Motor neuron (in vitro differentiated cells): ENCODE measurements around the gene C11orf68. TPM values are rescaled to one million over a fixed set of nuclear protein-coding genes. Genes with fewer than 3 reads are reported as not detected.

Experiments
- ATAC-seq, 8 experiments: fragments of 200-7000 bp; cut with Tn5 transposase; replicated peaks in 6 of 8; 2 replicates each; pipeline ENCODE4 v1.8.0; 2021; ENCODE audit warnings: mild to moderate bottlenecking in 8 of 8, moderate library complexity in 8 of 8
- H3K27ac ChIP-seq, 2 donors: fragments of 250-450 bp; sonication (Bioruptor Pico); 2 replicates each; pipeline ENCODE4 v1.9.0; 2021; ENCODE audit warnings: antibody characterized with exemption in 2 of 2, mild to moderate bottlenecking in 2 of 2, moderate library complexity in 1 of 2
- H3K4me1 ChIP-seq, 2 donors: fragments of 250-450 bp; sonication (Bioruptor Pico); replicated peaks in 1 of 2; 2 replicates each; pipeline ENCODE4 v1.6.1; 2021; ENCODE audit warnings: antibody characterized with exemption in 2 of 2, mild to moderate bottlenecking in 2 of 2, moderate library complexity in 1 of 2
- H3K4me3 ChIP-seq, 5 donors: fragments of 250-450 bp; sonication (Bioruptor Pico); 2 replicates each; pipeline ENCODE4 v1.9.0; 2021; ENCODE audit warnings: antibody characterized with exemption in 5 of 5, mild to moderate bottlenecking in 5 of 5, moderate library complexity in 4 of 5
- WGBS, 10 experiments: fragments of 450-650 bp; shearing (Covaris generic); methylation state at CpG; one replicate each; pipeline ENCODE4 v1.0.0; 2022; 5-methylcytosine and 5-hydroxymethylcytosine counted together
- in situ Hi-C, 9 experiments: fragments of 400-800 bp; cut with MboI; loops; one replicate each; pipeline ENCODE4 v1.15.0; 2021; ENCODE audit warnings: low sequenced_read_pairs in 9 of 9, low pct_unique_long_range_greater_than_20kb in 2 of 9; ENCODE audit not compliant: unreplicated experiment in 9 of 9
- total RNA-seq, 8 experiments: library from RNA; unstranded; fragments of 300-600 nt; gene quantifications; 2 replicates each; pipeline versions ENCODE4 v1.2.3 to v1.2.4, GENCODE V29; 2022

Gene C11orf68
- total RNA-seq, 8 experiments from 2014 or later: 10.5 to 24.5 (median 21.5) TPM

GRCh38 chr11:65883058-65883761, 35.7 kb downstream of the C11orf68 start:
- no peak for ATAC-seq
- in situ Hi-C loops: loop anchor here in 2 of 9 experiments (10.0 to 25.0 kb wide), 2 partner anchors 102 to 104 kb away; no protein-coding TSS in a partner anchor
- WGBS, 10 experiments: 95 to 100% (median 100%) methylated on average over 1 to 4 of the region's 13 CpGs; no CpG with 5 or more reads in 6 of the 10 experiments

GRCh38 chr11:65882120-65883057, 36.5 kb downstream of the C11orf68 start:
- Histone ChIP-seq H3K4me3 (no peak overlapping the region), H3K27ac (no peak overlapping the region), H3K4me1 (peaks cover 12 to 13% of the 10 kb centered on the region in 2 donors)
- in situ Hi-C loops: loop anchor here in 2 of 9 experiments (10.0 to 25.0 kb wide), 2 partner anchors 102 to 105 kb away; no protein-coding TSS in a partner anchor
- WGBS, 10 experiments: 70 to 100% (median 92%) methylated on average over 1 to 13 of the region's 30 CpGs; no CpG with 5 or more reads in 3 of the 10 experiments
- ATAC-seq: no peak

More at GRCh38 chr11:65883058-65883761, 35.7 kb downstream of the C11orf68 start:
- Histone ChIP-seq H3K4me3 (no peak overlapping the region), H3K4me1 (peaks cover 13 to 15% of the 10 kb centered on the region in 2 donors), H3K27ac (no peak overlapping the region)

GRCh38 chr11:65880844-65881421, 37.9 kb downstream of the C11orf68 start:
- Histone ChIP-seq H3K27ac (no peak overlapping the region), H3K4me1 (peaks cover 3 to 5% of the 10 kb centered on the region in 2 donors), H3K4me3 (no peak overlapping the region)
- no peak for ATAC-seq
- in situ Hi-C loops: loop anchor here in 2 of 9 experiments (10.0 to 25.0 kb wide), 2 partner anchors 104 to 106 kb away; no protein-coding TSS in a partner anchor
- 40 to 100% (median 70%) methylated on average over 1 to 2 of the region's 7 CpGs; no CpG with 5 or more reads in 4 of the 10 experiments for WGBS, 10 experiments

GRCh38 chr11:65880027-65880426, 38.8 kb downstream of the C11orf68 start:
- 72 to 100% (median 93%) methylated on average over 1 to 6 of the region's 7 CpGs; no CpG with 5 or more reads in 5 of the 10 experiments for WGBS, 10 experiments
- in situ Hi-C loops: loop anchor here in 2 of 9 experiments (10.0 to 25.0 kb wide), 2 partner anchors 105 to 107 kb away; no protein-coding TSS in a partner anchor
- no peak for ATAC-seq
- Histone ChIP-seq H3K27ac (no peak overlapping the region), H3K4me1 (peaks cover 3 to 5% of the 10 kb centered on the region in 2 donors), H3K4me3 (no peak overlapping the region)

- ATAC-seq: peak in 1 of 8 experiments; percentile 4
- 65 to 80% methylated on average over 1 to 4 of the region's 7 CpGs; no CpG with 5 or more reads in 8 of the 10 experiments for WGBS, 10 experiments
- H3K4me1 ChIP-seq: peaks cover 0 to 3% of the 10 kb centered on the region in 2 donors
- H3K4me3 ChIP-seq: no peak within 1 kb of the TSS
- H3K27ac ChIP-seq: no peak within 1 kb of the TSS
- in situ Hi-C loops: loop anchor here in 2 of 9 experiments (10.0 to 25.0 kb wide), 2 partner anchors 105 to 108 kb away; no protein-coding TSS in a partner anchor
Observed at GRCh38 chr11:65879617-65880016, 39.2 kb downstream of the C11orf68 start, which contains the start of gene CTSW. Gene CTSW, plus strand, starts transcription at chr11:65879837. Its CDS starts 18 bp downstream, at chr11:65879855.

- in situ Hi-C loops: no loop called here
- H3K4me3 ChIP-seq: peak overlapping the region; percentile 19 to 42 (median 37)
- peak overlapping the region in 1 of 2 donors; percentile 32 for H3K27ac ChIP-seq
- peaks cover 8 to 30% of the 10 kb centered on the region in 2 donors for H3K4me1 ChIP-seq
- ATAC-seq: peak; percentile 39 to 87 (median 82)
- WGBS, 10 experiments: 0 to 8% (median 2%) methylated on average over 4 to 9 of the region's 54 CpGs; no CpG with 5 or more reads in 7 of the 10 experiments
Observed at GRCh38 chr11:65873318-65874156, 45.3 kb downstream of the C11orf68 start.

GRCh38 chr11:65872586-65873317, 46.1 kb downstream of the C11orf68 start, which contains the start of gene EFEMP2:
Gene EFEMP2, minus strand, starts transcription at chr11:65872800. Its CDS starts 446 bp downstream, at chr11:65872354.
- Histone ChIP-seq H3K4me3 (peak within 1 kb of the TSS; percentile 19 to 42 (median 37)), H3K27ac (peak within 1 kb of the TSS in 1 of 2 donors; percentile 32), H3K4me1 (peaks cover 8 to 30% of the 10 kb centered on the region in 2 donors)
- WGBS, 10 experiments: 6% methylated on average over 6 of the region's 69 CpGs; no CpG with 5 or more reads in 9 of the 10 experiments
- peak; percentile 4 to 20 (median 13) for ATAC-seq
- in situ Hi-C loops: no loop called here

- Histone ChIP-seq H3K27ac (no peak overlapping the region), H3K4me1 (peaks cover 8 to 31% of the 10 kb centered on the region in 2 donors), H3K4me3 (peak overlapping the region in 4 of 5 donors; percentile 27 to 42 (median 38))
- in situ Hi-C loops: no loop called here
- WGBS, 10 experiments: 23 to 68% (median 58%) methylated on average over 1 to 5 of the region's 26 CpGs; no CpG with 5 or more reads in 6 of the 10 experiments
- ATAC-seq: peak; percentile 3 to 34 (median 6)
Observed at GRCh38 chr11:65871811-65872548, 46.9 kb downstream of the C11orf68 start.

- in situ Hi-C loops: no loop called here
- peaks cover 8 to 32% of the 10 kb centered on the region in 2 donors for H3K4me1 ChIP-seq
- 93 to 100% (median 100%) methylated on average over 1 to 3 of the region's 24 CpGs; no CpG with 5 or more reads in 7 of the 10 experiments for WGBS, 10 experiments
- no peak overlapping the region for H3K27ac ChIP-seq
- ATAC-seq: no peak
- no peak overlapping the region for H3K4me3 ChIP-seq
Observed at GRCh38 chr11:65870706-65871681, 47.9 kb downstream of the C11orf68 start.
